Nephron progenitor cell (in vitro differentiated cells): ENCODE data around the gene PRSS36.
A peak's percentile ranks its signal among the peaks of the same experiment; 100 is the strongest.

ENCODE experiments used
- DNase-seq: peaks from one replicate; pipeline ENCODE4 v3.0.0; 2021
- H3K27ac Mint-ChIP-seq: 2 replicates; pipeline ENCODE4 v1.8.0; 2021; ENCODE audit warnings: mild to moderate bottlenecking, moderate library complexity, mixed read lengths
- H3K27me3 Mint-ChIP-seq: 2 replicates; pipeline ENCODE4 v1.8.0; 2021; ENCODE audit warnings: mild to moderate bottlenecking, low read depth, mixed read lengths; ENCODE audit not compliant: poor library complexity
- H3K36me3 Mint-ChIP-seq: 2 replicates; pipeline ENCODE4 v1.8.0; 2021; ENCODE audit warnings: low read depth, mixed read lengths
- H3K4me1 Mint-ChIP-seq: 2 replicates; pipeline ENCODE4 v1.8.0; 2021; ENCODE audit warnings: mixed read lengths
- H3K4me3 Mint-ChIP-seq: 2 replicates; pipeline ENCODE4 v1.8.0; 2021; ENCODE audit warnings: mild to moderate bottlenecking, moderate library complexity, mixed read lengths
- H3K9me3 Mint-ChIP-seq: 2 replicates; pipeline ENCODE4 v1.8.0; 2021; ENCODE audit warnings: mild to moderate bottlenecking, moderate library complexity, mixed read lengths
- CTCF ChIP-seq: fragments of 200-600 bp; sonication (generic); IDR thresholded peaks from 2 replicates; pipeline ENCODE4 v1.5.0; 2021; ENCODE audit warnings: antibody characterized with exemption

PRSS36 gene

DNA sequence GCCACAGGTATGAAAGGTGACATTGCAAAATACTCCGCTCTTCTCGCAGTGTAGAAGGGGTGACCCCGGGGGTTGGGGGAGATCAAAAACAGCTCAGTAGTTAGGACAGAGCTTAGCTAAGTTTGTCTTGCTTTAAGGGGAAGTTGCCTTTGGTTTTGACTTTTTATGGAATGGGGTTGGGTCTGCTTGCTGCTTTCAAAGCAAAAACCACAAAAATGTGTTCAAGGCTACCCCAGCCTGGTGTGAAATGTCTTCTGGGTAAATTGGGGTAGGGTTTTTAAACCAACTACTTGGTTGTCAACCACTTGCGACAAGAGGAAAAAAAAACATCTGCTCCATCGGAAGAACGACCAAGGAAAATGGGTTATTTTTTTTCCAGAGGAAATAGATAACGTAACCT is 36.3 kb upstream of the PRSS36 start:
- H3K4me3 Mint-ChIP-seq, result no peak overlapping the region
- no peaks in the 10 kb centered on the region for H3K9me3 Mint-ChIP-seq
- TF ChIP-seq CTCF, result no peak

DNA sequence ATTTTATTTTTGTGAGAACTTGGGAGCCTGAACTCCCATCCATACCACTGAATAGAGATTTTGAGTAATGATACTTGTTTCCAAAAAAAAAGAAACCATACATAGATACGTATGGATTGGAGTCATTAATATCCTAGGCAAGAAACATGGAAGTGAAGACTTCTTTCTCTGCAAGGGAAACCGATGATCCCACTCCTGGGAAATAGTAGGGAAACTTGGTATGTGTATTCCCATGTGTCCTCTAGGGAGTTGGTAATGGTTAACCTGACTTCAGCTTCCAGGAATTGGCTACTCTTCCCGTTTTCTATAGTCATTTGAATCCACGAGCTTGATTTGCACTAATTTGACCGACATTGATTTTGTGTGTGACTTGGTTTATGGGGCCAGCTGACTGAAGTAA is 35.5 kb upstream of the PRSS36 start:
- peak overlapping the region; percentile 76 for H3K27ac Mint-ChIP-seq
- H3K9me3 Mint-ChIP-seq, result no peaks in the 10 kb centered on the region
- no peak for TF ChIP-seq CTCF
- peaks cover 90% of the 10 kb centered on the region for H3K36me3 Mint-ChIP-seq
- peaks cover 65% of the 10 kb centered on the region for H3K4me1 Mint-ChIP-seq
- no peak for DNase-seq
- H3K4me3 Mint-ChIP-seq, result no peak overlapping the region
- H3K27me3 Mint-ChIP-seq, result no peaks in the 10 kb centered on the region

More for the DNA sequence above, 36.3 kb upstream of the PRSS36 start:
- no peak for DNase-seq
- peaks cover 96% of the 10 kb centered on the region for H3K36me3 Mint-ChIP-seq
- no peaks in the 10 kb centered on the region for H3K27me3 Mint-ChIP-seq
- peak overlapping the region; percentile 76 for H3K27ac Mint-ChIP-seq
- H3K4me1 Mint-ChIP-seq, result peaks cover 63% of the 10 kb centered on the region

GRCh38 chr16:31184888-31185287 is 35.0 kb upstream of the PRSS36 start:
- TF ChIP-seq CTCF, result no peak
- DNase-seq, result no peak
- Mint-ChIP-seq H3K9me3 (no peaks in the 10 kb centered on the region), H3K27ac (peak overlapping the region; percentile 87), H3K4me1 (peaks cover 65% of the 10 kb centered on the region), H3K4me3 (peak overlapping the region; percentile 29), H3K27me3 (no peaks in the 10 kb centered on the region), H3K36me3 (peaks cover 86% of the 10 kb centered on the region)

DNA sequence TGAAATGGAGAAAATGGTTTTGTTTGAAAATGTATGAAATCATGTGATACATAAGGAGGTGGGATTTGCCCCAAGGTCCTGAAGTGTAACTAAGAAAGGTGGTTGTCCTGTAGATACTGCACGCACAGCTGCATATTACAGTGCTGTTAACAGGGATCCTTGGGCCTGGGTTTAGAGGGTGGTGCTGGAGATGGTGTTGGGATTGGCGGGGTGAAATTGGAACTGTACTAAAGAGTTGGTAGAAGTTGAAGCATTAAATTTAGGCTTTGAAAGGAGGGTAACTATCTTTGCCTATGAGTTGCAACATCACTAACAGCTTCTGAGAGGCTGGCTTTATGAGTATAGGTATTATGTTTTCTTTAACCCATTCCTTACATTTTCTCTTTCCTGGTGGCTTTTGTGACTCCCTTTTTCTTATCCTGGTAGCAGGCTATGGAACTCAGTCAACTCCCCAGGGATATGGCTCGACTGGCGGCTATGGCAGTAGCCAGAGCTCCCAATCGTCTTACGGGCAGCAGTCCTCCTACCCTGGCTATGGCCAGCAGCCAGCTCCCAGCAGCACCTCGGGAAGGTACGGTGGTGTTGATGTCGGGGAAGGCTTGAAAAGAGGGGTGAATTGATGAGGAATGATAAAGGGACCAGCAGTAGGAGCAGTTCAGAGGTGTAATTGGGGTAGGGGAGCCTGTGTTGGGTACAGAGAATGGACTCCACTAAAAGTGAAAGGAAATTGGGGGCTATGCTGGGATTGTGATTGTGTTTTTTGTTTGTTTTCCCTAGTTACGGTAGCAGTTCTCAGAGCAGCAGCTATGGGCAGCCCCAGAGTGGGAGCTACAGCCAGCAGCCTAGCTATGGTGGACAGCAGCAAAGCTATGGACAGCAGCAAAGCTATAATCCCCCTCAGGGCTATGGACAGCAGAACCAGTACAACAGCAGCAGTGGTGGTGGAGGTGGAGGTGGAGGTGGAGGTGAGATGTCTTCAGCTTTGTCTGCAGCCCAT is 33.9 kb upstream of the PRSS36 start:
- DNase-seq, result no peak
- Mint-ChIP-seq H3K9me3 (no peaks in the 10 kb centered on the region), H3K27ac (peak overlapping the region; percentile 74), H3K36me3 (peaks cover 74% of the 10 kb centered on the region), H3K27me3 (no peaks in the 10 kb centered on the region), H3K4me1 (peaks cover 69% of the 10 kb centered on the region), H3K4me3 (peak overlapping the region; percentile 99)
- no peak for TF ChIP-seq CTCF

DNA sequence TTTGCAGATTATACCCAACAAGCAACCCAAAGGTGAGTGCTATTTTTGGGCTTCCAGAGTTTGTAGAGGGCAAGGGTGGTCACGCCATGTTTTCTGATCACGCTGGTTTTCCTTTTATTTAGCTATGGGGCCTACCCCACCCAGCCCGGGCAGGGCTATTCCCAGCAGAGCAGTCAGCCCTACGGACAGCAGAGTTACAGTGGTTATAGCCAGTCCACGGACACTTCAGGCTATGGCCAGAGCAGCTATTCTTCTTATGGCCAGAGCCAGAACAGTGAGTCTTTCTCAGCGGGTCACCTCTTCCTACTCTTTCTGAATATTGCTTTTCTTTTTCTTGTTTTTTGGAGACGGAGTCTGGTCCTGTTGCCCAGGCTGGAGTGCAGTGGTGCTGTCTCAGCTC is 32.5 kb upstream of the PRSS36 start:
- DNase-seq, result no peak
- Mint-ChIP-seq H3K27me3 (no peaks in the 10 kb centered on the region), H3K9me3 (no peaks in the 10 kb centered on the region), H3K27ac (peak overlapping the region; percentile 75), H3K4me1 (peaks cover 65% of the 10 kb centered on the region), H3K36me3 (peaks cover 61% of the 10 kb centered on the region), H3K4me3 (peak overlapping the region; percentile 99)
- TF ChIP-seq CTCF, result no peak
